ENCODE data around the gene IL13.

The IL13 gene

GRCh38 chr5:132655821-132656773, 1.9 kb upstream of the IL13 start:
- DNase-seq (ENCODE audit: low read depth in 2 of 2, low spot score in 1 of 2), result no peak

GRCh38 chr5:132656774-132657355, 1.1 kb upstream of the IL13 start:
- no peak for DNase-seq (ENCODE audit: low read depth in 2 of 2, low spot score in 1 of 2)

- DNase-seq (ENCODE audit: low read depth in 2 of 2, low spot score in 1 of 2), result no peak
Observed at GRCh38 chr5:132658381-132659302, 669 bp downstream of the IL13 start.

- no peak for DNase-seq (ENCODE audit: low read depth in 2 of 2, low spot score in 1 of 2)
Observed at GRCh38 chr5:132659598-132660493, 1.9 kb downstream of the IL13 start.

- no peak for DNase-seq (ENCODE audit: low read depth in 2 of 2, low spot score in 1 of 2)
Observed at GRCh38 chr5:132661231-132662003, 3.4 kb downstream of the IL13 start.

- DNase-seq (ENCODE audit: low read depth in 2 of 2, low spot score in 1 of 2), result no peak
Observed at GRCh38 chr5:132662004-132662401, 4.0 kb downstream of the IL13 start.

GRCh38 chr5:132662925-132663770, 5.2 kb downstream of the IL13 start:
- DNase-seq (ENCODE audit: low read depth in 2 of 2, low spot score in 1 of 2), result no peak

- DNase-seq (ENCODE audit: low read depth in 2 of 2, low spot score in 1 of 2), result no peak
Observed at GRCh38 chr5:132663771-132664695, 6.1 kb downstream of the IL13 start.

GRCh38 chr5:132664696-132665209, 6.8 kb downstream of the IL13 start:
- no peak for DNase-seq (ENCODE audit: low read depth in 2 of 2, low spot score in 1 of 2)

- DNase-seq (ENCODE audit: low read depth in 2 of 2, low spot score in 1 of 2), result no peak
Observed at GRCh38 chr5:132665574-132666080, 7.7 kb downstream of the IL13 start.

GRCh38 chr5:132666310-132667123, 8.5 kb downstream of the IL13 start:
- DNase-seq (ENCODE audit: low read depth in 2 of 2, low spot score in 1 of 2), result no peak

GRCh38 chr5:132667309-132667708, 9.3 kb downstream of the IL13 start:
- DNase-seq (ENCODE audit: low read depth in 2 of 2, low spot score in 1 of 2), result no peak

- DNase-seq (ENCODE audit: low read depth in 2 of 2, low spot score in 1 of 2), result no peak
Observed at GRCh38 chr5:132667761-132668705, 10.1 kb downstream of the IL13 start.

- no peak for DNase-seq (ENCODE audit: low read depth in 2 of 2, low spot score in 1 of 2)
Observed at GRCh38 chr5:132668706-132669454, 10.9 kb downstream of the IL13 start.

GRCh38 chr5:132669455-132669820, 11.5 kb downstream of the IL13 start:
- DNase-seq (ENCODE audit: low read depth in 2 of 2, low spot score in 1 of 2), result no peak

All from stimulated activated CD8-positive, alpha-beta memory T cell treated with anti-CD3 and anti-CD28 coated beads, Interleukin-4, amount 100 ng/mL, for 1 hour (primary cell).